Esophagus muscularis mucosa (tissue), 4 donors: ENCODE measurements around the gene CLIC3.

ENCODE experiments used
- CTCF ChIP-seq, 3 experiments: fragments of 200-600 bp in 2 of 3; fragments of 450-650 bp in 1 of 3; sonication (generic) in 2 of 3; IDR thresholded peaks; one replicate each; pipeline ENCODE4 v1.5.1; 2017 to 2019; ENCODE audit warnings: antibody characterized with exemption in 3 of 3, mild to moderate bottlenecking in 2 of 3, moderate library complexity in 1 of 3
- EP300 ChIP-seq: sonication (generic); formaldehyde crosslinking; IDR thresholded peaks from one replicate; pipeline ENCODE4 v1.6.1; 2017; ENCODE audit warnings: antibody characterized with exemption
- POLR2A ChIP-seq: fragments of 450-650 bp; IDR thresholded peaks from one replicate; pipeline ENCODE4 v1.6.1; 2017; ENCODE audit warnings: antibody characterized with exemption, moderate library complexity, mild to moderate bottlenecking, low read depth
- POLR2AphosphoS5 ChIP-seq, 2 donors: sonication (generic); formaldehyde crosslinking; IDR thresholded peaks; one replicate each; pipeline ENCODE4 v1.6.1; 2017; ENCODE audit warnings: antibody characterized with exemption in 2 of 2

GRCh38 chr9:136962163-136962562 is 34.2 kb downstream of the CLIC3 start:
- TF ChIP-seq POLR2AphosphoS5 (IDR thresholded peaks at IDR 0.05) (no peak), CTCF (IDR thresholded peaks at IDR 0.05) (no peak), EP300 (no peak), POLR2A (no peak)
